ENCODE measurements around the gene FAM89A. TPM values are rescaled to one million over a fixed set of nuclear protein-coding genes. Genes with fewer than 3 reads are reported as not detected.

Gene FAM89A
- total and polyA plus RNA-seq, 9 of the 15 experiments (the other 6 are each of a cell fraction or from before 2014, with no cell fraction given) = 8.7 to 66.2 (median 43.3) TPM

DNA sequence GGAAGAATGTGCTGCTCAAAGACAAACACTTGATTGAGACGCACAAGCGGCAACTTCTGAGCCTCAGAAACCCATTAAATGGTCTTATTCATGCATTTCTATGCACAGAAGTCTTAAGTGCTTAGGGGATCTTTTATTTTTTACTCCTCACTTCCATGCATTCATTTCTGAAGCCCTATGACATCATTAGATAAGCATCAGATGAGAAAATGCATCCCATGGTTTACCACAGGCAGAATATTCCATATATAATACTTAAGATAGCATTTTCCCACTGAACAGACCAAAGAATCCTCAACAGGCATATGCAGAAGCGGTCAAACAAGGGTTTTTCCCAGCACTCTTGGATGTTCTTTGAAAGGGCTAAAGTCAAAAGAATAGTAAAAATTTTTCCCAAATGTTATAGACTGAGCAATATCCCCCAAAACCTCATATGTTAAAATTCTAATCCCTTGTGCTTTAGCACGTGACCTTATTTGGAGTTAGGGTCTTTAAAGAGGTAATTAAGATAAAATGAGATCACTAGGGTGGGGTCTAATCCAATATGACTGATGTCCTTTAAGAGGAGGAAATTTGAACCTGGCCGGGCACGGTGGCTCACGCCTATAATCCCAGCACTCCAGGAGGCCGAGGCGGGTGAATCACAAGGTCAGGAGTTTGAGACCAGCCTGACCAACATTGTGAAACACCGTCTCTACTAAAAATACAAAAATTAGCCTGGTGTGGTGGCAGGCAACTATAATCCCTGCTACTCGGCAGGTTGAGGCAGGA is 22.6 kb upstream of the FAM89A start (continued):
- TF ChIP-seq, protein P1, sequence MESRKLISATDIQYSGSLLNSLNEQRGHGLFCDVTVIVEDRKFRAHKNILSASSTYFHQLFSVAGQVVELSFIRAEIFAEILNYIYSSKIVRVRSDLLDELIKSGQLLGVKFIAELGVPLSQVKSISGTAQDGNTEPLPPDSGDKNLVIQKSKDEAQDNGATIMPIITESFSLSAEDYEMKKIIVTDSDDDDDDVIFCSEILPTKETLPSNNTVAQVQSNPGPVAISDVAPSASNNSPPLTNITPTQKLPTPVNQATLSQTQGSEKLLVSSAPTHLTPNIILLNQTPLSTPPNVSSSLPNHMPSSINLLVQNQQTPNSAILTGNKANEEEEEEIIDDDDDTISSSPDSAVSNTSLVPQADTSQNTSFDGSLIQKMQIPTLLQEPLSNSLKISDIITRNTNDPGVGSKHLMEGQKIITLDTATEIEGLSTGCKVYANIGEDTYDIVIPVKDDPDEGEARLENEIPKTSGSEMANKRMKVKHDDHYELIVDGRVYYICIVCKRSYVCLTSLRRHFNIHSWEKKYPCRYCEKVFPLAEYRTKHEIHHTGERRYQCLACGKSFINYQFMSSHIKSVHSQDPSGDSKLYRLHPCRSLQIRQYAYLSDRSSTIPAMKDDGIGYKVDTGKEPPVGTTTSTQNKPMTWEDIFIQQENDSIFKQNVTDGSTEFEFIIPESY (CRISPR knock-in tag; IDR thresholded peaks at IDR 0.05) = 0 out of 2 replicates have a peak, but pooled peaks have one; percentile 30
- TF ChIP-seq, protein P2, sequence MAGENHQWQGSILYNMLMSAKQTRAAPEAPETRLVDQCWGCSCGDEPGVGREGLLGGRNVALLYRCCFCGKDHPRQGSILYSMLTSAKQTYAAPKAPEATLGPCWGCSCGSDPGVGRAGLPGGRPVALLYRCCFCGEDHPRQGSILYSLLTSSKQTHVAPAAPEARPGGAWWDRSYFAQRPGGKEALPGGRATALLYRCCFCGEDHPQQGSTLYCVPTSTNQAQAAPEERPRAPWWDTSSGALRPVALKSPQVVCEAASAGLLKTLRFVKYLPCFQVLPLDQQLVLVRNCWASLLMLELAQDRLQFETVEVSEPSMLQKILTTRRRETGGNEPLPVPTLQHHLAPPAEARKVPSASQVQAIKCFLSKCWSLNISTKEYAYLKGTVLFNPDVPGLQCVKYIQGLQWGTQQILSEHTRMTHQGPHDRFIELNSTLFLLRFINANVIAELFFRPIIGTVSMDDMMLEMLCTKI (IDR thresholded peaks at IDR 0.05; ENCODE audit: partially characterized antibody) = no peak
- TF ChIP-seq ZNF232 (CRISPR knock-in tag; IDR thresholded peaks at IDR 0.05) (no peak), SMC3 (conservative IDR thresholded peaks at IDR 0.05; ENCODE audit: insufficient read depth, low read depth, low read length) (no peak), DACH1 (IDR thresholded peaks at IDR 0.05; ENCODE audit: partially characterized antibody) (no peak), ZNF174 (CRISPR knock-in tag; IDR thresholded peaks at IDR 0.05) (no peak), ZKSCAN3 (CRISPR knock-in tag; IDR thresholded peaks at IDR 0.05) (no peak), ZNF224 (CRISPR knock-in tag; IDR thresholded peaks at IDR 0.05) (no peak), CREM (IDR thresholded peaks at IDR 0.05; ENCODE audit: low read depth) (0 out of 2 replicates have a peak, but pooled peaks have one; percentile 10), TCFL5 (CRISPR knock-in tag; conservative IDR thresholded peaks at IDR 0.05) (no peak), HDAC3 (IDR thresholded peaks at IDR 0.05; ENCODE audit: borderline replicate concordance, partially characterized antibody) (no peak), ZNF408 (CRISPR knock-in tag; IDR thresholded peaks at IDR 0.05; ENCODE audit: low read depth) (no peak), GTF2A2 (tag; IDR thresholded peaks at IDR 0.05) (no peak), TAL1 (IDR thresholded peaks at IDR 0.05) (no peak), ZNF184 (CRISPR knock-in tag; IDR thresholded peaks at IDR 0.05) (no peak), PCBP1 (IDR thresholded peaks at IDR 0.05; ENCODE audit: low read depth, low read length, poor library complexity, severe bottlenecking) (no peak), PRMT5 (CRISPR knock-in tag; IDR thresholded peaks at IDR 0.05) (no peak), NCOA1 (IDR thresholded peaks at IDR 0.05; ENCODE audit: low read depth) (no peak)
- TF ChIP-seq, protein P3, sequence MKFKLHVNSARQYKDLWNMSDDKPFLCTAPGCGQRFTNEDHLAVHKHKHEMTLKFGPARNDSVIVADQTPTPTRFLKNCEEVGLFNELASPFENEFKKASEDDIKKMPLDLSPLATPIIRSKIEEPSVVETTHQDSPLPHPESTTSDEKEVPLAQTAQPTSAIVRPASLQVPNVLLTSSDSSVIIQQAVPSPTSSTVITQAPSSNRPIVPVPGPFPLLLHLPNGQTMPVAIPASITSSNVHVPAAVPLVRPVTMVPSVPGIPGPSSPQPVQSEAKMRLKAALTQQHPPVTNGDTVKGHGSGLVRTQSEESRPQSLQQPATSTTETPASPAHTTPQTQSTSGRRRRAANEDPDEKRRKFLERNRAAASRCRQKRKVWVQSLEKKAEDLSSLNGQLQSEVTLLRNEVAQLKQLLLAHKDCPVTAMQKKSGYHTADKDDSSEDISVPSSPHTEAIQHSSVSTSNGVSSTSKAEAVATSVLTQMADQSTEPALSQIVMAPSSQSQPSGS (CRISPR knock-in tag; IDR thresholded peaks at IDR 0.05) = no peak
- TF ChIP-seq, protein P4, sequence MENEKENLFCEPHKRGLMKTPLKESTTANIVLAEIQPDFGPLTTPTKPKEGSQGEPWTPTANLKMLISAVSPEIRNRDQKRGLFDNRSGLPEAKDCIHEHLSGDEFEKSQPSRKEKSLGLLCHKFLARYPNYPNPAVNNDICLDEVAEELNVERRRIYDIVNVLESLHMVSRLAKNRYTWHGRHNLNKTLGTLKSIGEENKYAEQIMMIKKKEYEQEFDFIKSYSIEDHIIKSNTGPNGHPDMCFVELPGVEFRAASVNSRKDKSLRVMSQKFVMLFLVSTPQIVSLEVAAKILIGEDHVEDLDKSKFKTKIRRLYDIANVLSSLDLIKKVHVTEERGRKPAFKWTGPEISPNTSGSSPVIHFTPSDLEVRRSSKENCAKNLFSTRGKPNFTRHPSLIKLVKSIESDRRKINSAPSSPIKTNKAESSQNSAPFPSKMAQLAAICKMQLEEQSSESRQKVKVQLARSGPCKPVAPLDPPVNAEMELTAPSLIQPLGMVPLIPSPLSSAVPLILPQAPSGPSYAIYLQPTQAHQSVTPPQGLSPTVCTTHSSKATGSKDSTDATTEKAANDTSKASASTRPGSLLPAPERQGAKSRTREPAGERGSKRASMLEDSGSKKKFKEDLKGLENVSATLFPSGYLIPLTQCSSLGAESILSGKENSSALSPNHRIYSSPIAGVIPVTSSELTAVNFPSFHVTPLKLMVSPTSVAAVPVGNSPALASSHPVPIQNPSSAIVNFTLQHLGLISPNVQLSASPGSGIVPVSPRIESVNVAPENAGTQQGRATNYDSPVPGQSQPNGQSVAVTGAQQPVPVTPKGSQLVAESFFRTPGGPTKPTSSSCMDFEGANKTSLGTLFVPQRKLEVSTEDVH (IDR thresholded peaks at IDR 0.05; ENCODE audit: low read depth, partially characterized antibody) = no peak

All from K562 (cell line).